H9 (cell line): ENCODE results near the gene LYPLA2. TPM values are rescaled to one million over a fixed set of nuclear protein-coding genes. Genes with fewer than 3 reads are reported as not detected.

Experiments used
- DNase-seq: peaks from one replicate; pipeline ENCODE4 v3.0.0-alpha.2; 2017
- H2AFZ ChIP-seq: one replicate; pipeline ENCODE4 v1.6.1; 2013; ENCODE audit warnings: mild to moderate bottlenecking, low read length, control low read depth, moderate library complexity
- H2AK5ac ChIP-seq: 2 replicates; pipeline ENCODE4 v1.6.1; 2013; ENCODE audit warnings: low read length, control low read depth, mixed read lengths; ENCODE audit not compliant: insufficient read length
- H2BK120ac ChIP-seq: one replicate; pipeline ENCODE4 v1.6.1; 2013; ENCODE audit warnings: low read depth, mild to moderate bottlenecking, low read length, control low read depth, inconsistent platforms; ENCODE audit not compliant: poor library complexity, severe bottlenecking
- H2BK12ac ChIP-seq: 2 replicates; pipeline ENCODE4 v1.6.1; 2013; ENCODE audit warnings: low read length, control low read depth, mixed read lengths, low read depth; ENCODE audit not compliant: insufficient read length
- H2BK15ac ChIP-seq: 2 replicates; pipeline ENCODE4 v1.6.1; 2013; ENCODE audit warnings: low read depth, low read length, control low read depth
- H2BK20ac ChIP-seq: one replicate; pipeline ENCODE4 v1.6.1; 2013; ENCODE audit warnings: low read depth, mild to moderate bottlenecking, low read length, control low read depth, inconsistent platforms; ENCODE audit not compliant: poor library complexity, severe bottlenecking
- H2BK5ac ChIP-seq: 2 replicates; pipeline ENCODE4 v1.6.1; 2013; ENCODE audit warnings: low read length, control low read depth, mixed read lengths; ENCODE audit not compliant: insufficient read length
- H3K14ac ChIP-seq: 2 replicates; pipeline ENCODE4 v1.6.1; 2013; ENCODE audit warnings: low read length, control low read depth; ENCODE audit not compliant: insufficient read depth
- H3K18ac ChIP-seq: 2 replicates; pipeline ENCODE4 v1.6.1; 2013; ENCODE audit warnings: low read depth, mild to moderate bottlenecking, mixed read lengths, low read length, control low read depth; ENCODE audit not compliant: insufficient read length
- H3K23ac ChIP-seq: 2 replicates; pipeline ENCODE4 v1.6.1; 2013; ENCODE audit warnings: low read length, control low read depth, mixed read lengths, low read depth; ENCODE audit not compliant: insufficient read length
- H3K23me2 ChIP-seq: 2 replicates; pipeline ENCODE4 v1.6.1; 2013; ENCODE audit warnings: low read depth, mild to moderate bottlenecking, mixed read lengths, low read length, control low read depth; ENCODE audit not compliant: insufficient read length, poor library complexity, severe bottlenecking
- H3K27ac ChIP-seq: 2 replicates; pipeline ENCODE4 v1.5.1; 2013; ENCODE audit warnings: low read length, control low read depth, mixed read lengths, low read depth; ENCODE audit not compliant: insufficient read length
- H3K27me3 ChIP-seq: 2 replicates; pipeline ENCODE4 v1.6.1; 2013; ENCODE audit warnings: low read length, control low read depth, inconsistent platforms; ENCODE audit not compliant: insufficient read depth
- H3K4ac ChIP-seq: 2 replicates; pipeline ENCODE4 v1.6.1; 2013; ENCODE audit warnings: low read depth, mild to moderate bottlenecking, control low read depth, inconsistent platforms, low read length, moderate library complexity
- H3K4me1 ChIP-seq: 2 replicates; pipeline ENCODE4 v1.6.1; 2013; ENCODE audit warnings: low read length, control low read depth, inconsistent platforms; ENCODE audit not compliant: insufficient read depth
- H3K4me2 ChIP-seq: 2 replicates; pipeline ENCODE4 v1.6.1; 2013; ENCODE audit warnings: low read length, control low read depth, mixed read lengths; ENCODE audit not compliant: insufficient read length, insufficient read depth
- H3K56ac ChIP-seq: 2 replicates; pipeline ENCODE4 v1.6.1; 2013; ENCODE audit warnings: low read depth, mild to moderate bottlenecking, mixed read lengths, low read length, control low read depth; ENCODE audit not compliant: insufficient read length
- H3K79me1 ChIP-seq: 2 replicates; pipeline ENCODE4 v1.6.1; 2013; ENCODE audit warnings: low read depth, mild to moderate bottlenecking, moderate library complexity, low read length, control low read depth, inconsistent platforms; ENCODE audit not compliant: insufficient read depth, poor library complexity, severe bottlenecking
- H3K79me2 ChIP-seq: 2 replicates; pipeline ENCODE4 v1.6.1; 2013; ENCODE audit warnings: low read length, control low read depth, inconsistent platforms; ENCODE audit not compliant: insufficient read depth
- H3K9ac ChIP-seq: 2 replicates; pipeline ENCODE4 v1.6.1; 2013; ENCODE audit warnings: low read length, control low read depth, mixed read lengths; ENCODE audit not compliant: insufficient read length; ENCODE audit errors: extremely low read depth
- H3K9me3 ChIP-seq: one replicate; pipeline ENCODE4 v1.6.1; 2013; ENCODE audit warnings: low read depth, low read length, inconsistent platforms; ENCODE audit not compliant: control insufficient read depth
- H3T11ph ChIP-seq: one replicate; pipeline ENCODE4 v1.6.1; 2013; ENCODE audit warnings: mild to moderate bottlenecking, low read length, control low read depth, inconsistent platforms
- H4K20me1 ChIP-seq: one replicate; pipeline ENCODE4 v1.6.1; 2013; ENCODE audit not compliant: control insufficient read depth, insufficient read length, insufficient read depth
- H4K5ac ChIP-seq: 2 replicates; pipeline ENCODE4 v1.6.1; 2013; ENCODE audit warnings: low read depth, mild to moderate bottlenecking, mixed read lengths, low read length, control low read depth; ENCODE audit not compliant: insufficient read length
- H4K8ac ChIP-seq: replicated peaks from 2 replicates; pipeline ENCODE4 v1.6.1; 2013; ENCODE audit warnings: low read length, control low read depth, mixed read lengths, low read depth; ENCODE audit not compliant: insufficient read length
- H4K91ac ChIP-seq: 2 replicates; pipeline ENCODE4 v1.6.1; 2013; ENCODE audit warnings: low read depth, mild to moderate bottlenecking, moderate library complexity, mixed read lengths, low read length, control low read depth; ENCODE audit not compliant: insufficient read length
- H3K27ac Mint-ChIP-seq, 3 experiments: 2 replicates in 2 of 3; 3 replicates in 1 of 3; pipeline ENCODE4 v1.8.0; 2020 to 2021; ENCODE audit warnings: mixed read lengths in 3 of 3, mild to moderate bottlenecking in 1 of 3, moderate library complexity in 1 of 3
- H3K27me3 Mint-ChIP-seq: 2 replicates; pipeline ENCODE4 v1.8.0; 2021; ENCODE audit warnings: low read depth, mild to moderate bottlenecking, moderate library complexity, mixed read lengths
- H3K36me3 Mint-ChIP-seq, 3 experiments: 2 replicates in 2 of 3; 3 replicates in 1 of 3; pipeline ENCODE4 v1.8.0; 2020 to 2021; ENCODE audit warnings: low read depth in 3 of 3, mixed read lengths in 3 of 3; ENCODE audit not compliant: insufficient read depth in 1 of 3
- H3K4me1 Mint-ChIP-seq, 2 experiments: 2 replicates each; pipeline ENCODE4 v1.8.0; 2020; ENCODE audit warnings: mixed read lengths in 2 of 2
- H3K4me3 Mint-ChIP-seq, 2 experiments: 2 replicates in 1 of 2; 3 replicates in 1 of 2; pipeline ENCODE4 v1.8.0; 2020 to 2021; ENCODE audit warnings: mild to moderate bottlenecking in 2 of 2, mixed read lengths in 2 of 2, moderate library complexity in 1 of 2
- H3K9me3 Mint-ChIP-seq, 2 experiments: 2 replicates in 1 of 2; 3 replicates in 1 of 2; pipeline ENCODE4 v1.8.0; 2020; ENCODE audit warnings: mild to moderate bottlenecking in 2 of 2, mixed read lengths in 2 of 2, moderate library complexity in 1 of 2
- WGBS: extraction: QIAGEN DNeasy Blood & Tissue Kit; methylation state at CpG from one replicate; pipeline ENCODE4 v1.1.7; 2013; ENCODE audit warnings: missing lambda C conversion rate, low lambda C conversion rate, mixed read lengths; ENCODE audit not compliant: insufficient read length; ENCODE audit errors: extremely low coverage; 5-methylcytosine and 5-hydroxymethylcytosine counted together
- total RNA-seq: library from RNA; stranded (reverse); gene quantifications from 2 replicates; pipeline ENCODE4 v1.2.1, GENCODE V29; 2021
- TF ChIP-seq, protein P1 (sequence below): fragments of 200-600 bp; sonication (generic); conservative IDR thresholded peaks from 3 replicates; pipeline ENCODE4 v1.8.0; 2021; ENCODE audit warnings: antibody characterized with exemption, mild to moderate bottlenecking

The LYPLA2 gene
- total RNA-seq, 1 experiment from 2014 or later: 118 TPM

- Histone ChIP-seq H2AK5ac (no peak overlapping the region), H3K4me1 (no peaks in the 10 kb centered on the region)
Measured at GRCh38 chr1:23817633-23818032, 26.7 kb downstream of the LYPLA2 start.

More at GRCh38 chr1:23817633-23818032, 26.7 kb downstream of the LYPLA2 start:
- Histone ChIP-seq H3K27me3 (no peaks in the 10 kb centered on the region), H3K9ac (no peak overlapping the region), H3K14ac (no peak overlapping the region), H4K20me1 (no peaks in the 10 kb centered on the region), H3K4me2 (no peak overlapping the region), H2AFZ (no peak overlapping the region), H3K79me1 (no peaks in the 10 kb centered on the region), H3K79me2 (no peaks in the 10 kb centered on the region), H3K56ac (no peak overlapping the region), H3K27ac (no peak overlapping the region), H4K5ac (no peak overlapping the region), H3K23me2 (no peaks in the 10 kb centered on the region), H2BK120ac (no peak overlapping the region), H2BK12ac (no peak overlapping the region), H3K9me3 (no peaks in the 10 kb centered on the region), H4K8ac (no peak overlapping the region), H3K18ac (no peak overlapping the region), H2BK15ac (no peak overlapping the region), H2BK5ac (no peak overlapping the region), H3K4ac (no peak overlapping the region), H3K23ac (no peak overlapping the region), H2BK20ac (no peak overlapping the region), H3T11ph (no peak overlapping the region), H4K91ac (no peak overlapping the region)
- no peaks in the 10 kb centered on the region for H3K27me3 Mint-ChIP-seq
- no CpG with 5 or more reads among the region's 3 CpGs for WGBS
- no peak overlapping the region for H3K4me3 Mint-ChIP-seq
- H3K4me1 Mint-ChIP-seq: no peaks in the 10 kb centered on the region
- no peak overlapping the region for H3K27ac Mint-ChIP-seq
- TF ChIP-seq, protein P1, sequence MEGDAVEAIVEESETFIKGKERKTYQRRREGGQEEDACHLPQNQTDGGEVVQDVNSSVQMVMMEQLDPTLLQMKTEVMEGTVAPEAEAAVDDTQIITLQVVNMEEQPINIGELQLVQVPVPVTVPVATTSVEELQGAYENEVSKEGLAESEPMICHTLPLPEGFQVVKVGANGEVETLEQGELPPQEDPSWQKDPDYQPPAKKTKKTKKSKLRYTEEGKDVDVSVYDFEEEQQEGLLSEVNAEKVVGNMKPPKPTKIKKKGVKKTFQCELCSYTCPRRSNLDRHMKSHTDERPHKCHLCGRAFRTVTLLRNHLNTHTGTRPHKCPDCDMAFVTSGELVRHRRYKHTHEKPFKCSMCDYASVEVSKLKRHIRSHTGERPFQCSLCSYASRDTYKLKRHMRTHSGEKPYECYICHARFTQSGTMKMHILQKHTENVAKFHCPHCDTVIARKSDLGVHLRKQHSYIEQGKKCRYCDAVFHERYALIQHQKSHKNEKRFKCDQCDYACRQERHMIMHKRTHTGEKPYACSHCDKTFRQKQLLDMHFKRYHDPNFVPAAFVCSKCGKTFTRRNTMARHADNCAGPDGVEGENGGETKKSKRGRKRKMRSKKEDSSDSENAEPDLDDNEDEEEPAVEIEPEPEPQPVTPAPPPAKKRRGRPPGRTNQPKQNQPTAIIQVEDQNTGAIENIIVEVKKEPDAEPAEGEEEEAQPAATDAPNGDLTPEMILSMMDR: no peak
- H3K36me3 Mint-ChIP-seq: peaks cover 0 to 20% (median 6%) of the 10 kb centered on the region in 3 experiments; a peak in 6 of 7 replicates
- no peak for DNase-seq
- H3K9me3 Mint-ChIP-seq: no peaks in the 10 kb centered on the region
